ENCODE data around the gene LIPC. TPM values are rescaled to one million over a fixed set of nuclear protein-coding genes. Genes with fewer than 3 reads are reported as not detected.
A peak's percentile ranks its signal among the peaks of the same experiment; 100 is the strongest.

LIPC gene
- total RNA-seq, 1 donor from 2014 or later: 9.2 TPM

GRCh38 chr15:58495891-58496408 is 64.2 kb downstream of the LIPC start:
- no peak for DNase-seq (ENCODE audit: low read depth)

DNA sequence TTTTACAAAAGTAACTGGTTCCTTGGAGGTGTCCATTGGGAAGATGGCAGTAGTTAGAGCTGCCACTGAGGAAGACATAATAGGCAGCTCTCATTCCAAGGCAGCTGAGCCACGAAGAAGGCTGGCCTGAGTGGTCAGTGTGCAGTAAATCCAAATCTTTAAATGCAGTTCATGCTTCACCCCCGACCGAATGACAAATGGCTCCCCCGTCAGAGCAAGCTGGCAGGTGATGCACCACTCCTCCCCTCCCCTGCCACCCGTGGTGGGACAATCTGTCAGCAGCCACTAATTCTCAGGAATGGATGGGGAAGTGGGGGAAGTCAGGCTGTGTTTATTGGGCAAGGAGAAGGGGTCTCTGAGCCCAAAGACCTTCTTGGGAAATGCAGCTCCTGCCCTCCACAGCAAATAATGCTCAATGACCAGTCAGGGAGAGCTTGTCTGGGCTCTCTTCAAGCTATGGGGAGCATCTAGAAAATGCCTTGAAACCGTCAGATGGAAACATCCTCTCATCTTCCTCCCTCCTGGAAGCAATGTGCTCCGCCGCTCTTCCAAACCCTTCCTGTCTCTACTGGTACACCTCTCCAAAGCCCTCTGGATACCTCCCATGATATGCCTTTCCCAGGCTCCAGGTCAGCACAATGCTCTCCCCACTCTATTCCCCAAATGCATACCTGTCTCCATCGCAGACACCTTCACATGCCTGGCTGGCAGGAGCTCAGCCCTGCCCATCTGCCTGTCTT is 65.4 kb downstream of the LIPC start:
- DNase-seq (ENCODE audit: low read depth): no peak

GRCh38 chr15:58498821-58499580 is 67.2 kb downstream of the LIPC start:
- DNase-seq (ENCODE audit: low read depth): peak; percentile 100

GRCh38 chr15:58501006-58501405 is 69.2 kb downstream of the LIPC start:
- DNase-seq (ENCODE audit: low read depth): no peak

DNA sequence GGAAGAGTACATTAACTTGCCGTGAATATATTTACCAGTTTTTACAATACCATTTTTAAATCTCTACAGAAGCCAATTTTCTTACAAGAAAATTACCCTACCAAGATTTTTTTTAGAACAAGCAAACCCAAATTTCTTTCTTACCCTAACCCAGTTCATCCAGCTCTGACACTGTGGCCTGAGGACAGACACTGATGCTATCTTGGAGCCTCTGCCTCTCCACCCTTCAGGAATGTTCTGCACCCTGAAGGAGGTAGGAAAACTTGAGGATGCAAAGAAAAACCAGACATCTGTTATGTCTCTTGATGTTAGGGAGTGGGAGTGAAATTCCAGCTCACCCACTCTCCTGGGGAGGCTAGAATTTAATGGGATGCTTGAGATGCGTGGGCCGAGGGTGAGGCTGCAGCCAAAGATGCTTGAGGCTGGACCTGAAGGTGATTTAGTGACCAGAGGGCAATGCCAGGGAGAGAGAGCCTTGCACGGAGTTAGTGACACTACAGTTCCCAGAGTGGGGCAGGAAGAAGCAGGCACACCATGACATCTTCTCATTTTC is 69.9 kb downstream of the LIPC start:
- no peak for DNase-seq (ENCODE audit: low read depth)

GRCh38 chr15:58503139-58504027 is 71.6 kb downstream of the LIPC start:
- DNase-seq (ENCODE audit: low read depth): no peak

GRCh38 chr15:58504674-58505234 is 73.0 kb downstream of the LIPC start:
- DNase-seq (ENCODE audit: low read depth): no peak

DNA sequence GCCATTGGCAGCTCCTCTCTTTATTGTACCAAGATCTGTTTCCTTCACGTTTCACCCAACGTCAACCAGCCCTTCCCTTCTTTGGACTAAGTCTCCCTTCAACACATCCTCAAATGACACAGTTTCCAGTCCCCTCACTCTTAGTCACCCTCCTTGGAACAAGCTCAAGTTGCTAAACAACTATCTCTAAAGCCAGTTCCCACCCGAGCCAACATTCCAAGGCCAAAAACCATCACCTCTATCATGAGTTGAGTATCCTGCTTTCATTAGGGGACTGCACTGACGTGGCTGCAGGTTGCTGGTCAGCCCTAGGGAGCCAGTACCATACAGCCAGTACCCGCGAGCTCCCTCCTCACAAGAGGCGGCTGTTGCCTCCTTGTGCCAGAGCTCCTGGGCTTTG is 73.8 kb downstream of the LIPC start:
- DNase-seq (ENCODE audit: low read depth): no peak

- DNase-seq (ENCODE audit: low read depth): peak; percentile 55
Observed at GRCh38 chr15:58506064-58506490, 74.3 kb downstream of the LIPC start.

- peak; percentile 83 for DNase-seq (ENCODE audit: low read depth)
Observed at GRCh38 chr15:58506783-58507668, 75.2 kb downstream of the LIPC start.

- no peak for DNase-seq (ENCODE audit: low read depth)
Observed at GRCh38 chr15:58509556-58509955, 77.8 kb downstream of the LIPC start.

DNA sequence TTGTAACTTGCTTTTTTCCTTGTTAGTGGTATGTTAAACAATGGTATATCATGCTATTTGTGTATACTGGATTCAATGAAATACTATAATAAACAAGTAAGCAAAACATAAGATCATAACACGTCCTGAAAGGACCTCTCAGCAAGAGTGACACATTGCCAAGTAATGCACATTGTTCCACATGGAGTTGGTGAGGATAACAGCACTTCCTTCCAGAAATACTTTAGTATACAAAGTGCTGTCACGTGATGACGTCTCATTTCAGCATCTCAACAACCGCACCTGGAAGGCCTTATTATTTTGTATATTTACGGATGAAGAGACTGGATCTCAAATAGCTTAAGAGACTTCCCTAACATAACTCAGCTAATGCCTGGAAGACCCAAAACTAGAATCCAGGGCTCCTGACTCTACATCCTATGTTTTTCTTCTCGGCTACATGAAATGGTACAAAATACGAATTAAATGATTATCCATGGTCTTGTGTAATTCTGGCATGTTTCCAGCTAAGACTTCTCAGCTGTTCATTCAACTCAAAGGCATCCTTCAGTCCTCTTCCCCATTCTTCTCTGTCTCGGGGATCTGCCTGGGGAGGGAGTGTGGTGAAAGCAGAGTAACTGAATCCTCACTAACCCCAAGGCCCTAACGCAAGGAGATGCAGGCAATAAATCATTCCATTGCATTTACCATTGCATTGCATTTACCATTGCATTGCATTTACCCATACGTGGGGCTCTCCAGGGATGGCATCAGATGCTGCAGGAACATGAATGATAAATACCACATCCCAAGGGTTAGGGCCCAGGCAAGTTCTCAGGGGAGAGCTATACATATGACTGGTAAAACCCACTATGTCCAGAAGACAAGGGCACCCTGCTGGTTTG is 79.2 kb downstream of the LIPC start:
- peak; percentile 78 for DNase-seq (ENCODE audit: low read depth)

GRCh38 chr15:58511599-58511987 is 79.8 kb downstream of the LIPC start:
- DNase-seq (ENCODE audit: low read depth): no peak

DNA sequence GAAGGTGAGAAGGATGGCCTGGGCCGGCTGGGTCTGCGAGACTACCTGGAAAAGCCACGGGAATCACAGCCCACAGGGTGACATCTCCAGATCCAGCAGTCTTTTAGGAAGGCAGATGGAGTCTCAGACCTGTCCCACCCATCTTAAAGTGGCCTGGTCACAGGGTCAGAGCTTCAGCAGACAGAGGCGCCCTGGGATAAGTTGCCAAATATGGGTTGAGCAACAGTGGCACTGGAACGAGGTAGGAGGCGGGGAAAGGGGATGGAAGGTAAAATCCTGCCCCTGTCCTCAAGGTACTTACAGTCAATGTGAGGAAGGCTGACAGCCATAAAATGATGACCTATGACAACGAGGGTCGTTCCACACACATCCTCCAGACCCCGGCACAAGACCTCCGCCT is 80.7 kb downstream of the LIPC start:
- DNase-seq (ENCODE audit: low read depth): no peak

DNA sequence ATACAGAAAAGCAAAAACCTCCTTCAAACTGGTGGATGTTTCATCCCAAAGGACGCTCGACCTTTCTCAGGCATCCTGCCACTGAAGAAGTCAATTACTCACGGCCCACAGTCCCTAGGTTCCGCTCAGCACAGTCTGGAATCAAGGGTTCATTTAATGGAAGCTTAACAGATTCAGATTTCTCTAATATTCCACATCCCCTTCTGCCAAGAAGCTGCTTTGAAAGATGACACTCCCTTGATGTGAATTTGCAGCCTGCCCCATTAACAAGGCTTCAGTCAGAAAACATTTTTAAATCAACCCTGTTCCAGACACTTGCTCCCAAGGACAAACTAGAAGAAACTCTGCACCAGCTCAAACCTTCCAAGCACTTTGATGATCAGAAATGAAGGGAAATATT is 81.2 kb downstream of the LIPC start:
- DNase-seq (ENCODE audit: low read depth): no peak

GRCh38 chr15:58513726-58514336 is 82.0 kb downstream of the LIPC start:
- DNase-seq (ENCODE audit: low read depth): no peak

DNA sequence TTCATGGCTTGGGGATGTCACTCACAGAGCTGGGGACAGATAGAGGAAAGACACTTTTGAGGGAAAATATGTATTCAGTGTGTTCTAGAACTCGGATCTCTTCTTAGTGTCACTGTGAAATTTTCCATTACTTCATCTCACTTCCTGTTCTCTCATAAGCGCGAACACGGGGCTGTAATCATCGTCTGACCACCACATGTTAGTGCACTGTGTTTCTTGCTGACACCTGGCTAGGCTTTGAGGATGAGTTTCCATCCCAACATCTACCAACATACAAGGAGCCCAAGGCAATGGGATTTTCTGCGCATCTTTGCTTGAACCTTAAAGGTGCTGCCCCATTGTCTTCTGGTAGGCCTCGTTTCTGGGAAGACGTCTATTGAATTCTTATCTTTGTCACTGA is 84.0 kb downstream of the LIPC start:
- no peak for DNase-seq (ENCODE audit: low read depth)

DNA sequence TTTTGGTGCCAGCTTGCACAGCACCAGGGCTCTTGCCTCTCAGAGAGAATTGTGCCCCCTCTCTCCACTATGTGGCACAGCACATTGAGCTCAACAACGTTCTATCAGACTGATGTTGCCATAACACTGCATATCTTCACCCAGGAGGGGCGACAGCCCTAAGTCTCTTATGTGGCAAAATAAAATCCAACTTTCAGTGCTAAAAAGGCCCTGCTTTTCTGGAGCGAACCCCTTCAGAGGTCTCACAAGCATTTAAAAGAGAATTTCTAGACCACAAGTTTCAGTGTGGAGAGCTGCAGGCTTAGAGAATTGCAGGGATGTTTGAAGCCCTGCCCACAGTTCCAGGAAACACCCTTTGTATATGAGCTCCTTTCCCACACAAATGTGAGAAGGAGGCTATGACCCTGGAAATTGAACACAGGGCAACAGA is 85.5 kb downstream of the LIPC start:
- DNase-seq (ENCODE audit: low read depth): no peak
